CD4-positive, alpha-beta T cell treated with Interleukin-1 beta for 1 hour (primary cell): ENCODE results near the gene MEGF11.
"Not testable (repeated sequence)": the region's sequence is repeated elsewhere in the genome, so short reads cannot be mapped to it uniquely, and the experiment has no call there.

Source experiments
- DNase-seq, 2 donors: peaks; one replicate each; pipeline ENCODE4 v3.0.0-alpha.2; 2020 to 2022

MEGF11 gene

GRCh38 chr15:66023311-66023972, 230.1 kb downstream of the MEGF11 start:
- no peak for DNase-seq

- no peak for DNase-seq
Measured at GRCh38 chr15:66022163-66022525, 231.4 kb downstream of the MEGF11 start.

GRCh38 chr15:66021496-66022162, 231.9 kb downstream of the MEGF11 start:
- no peak for DNase-seq

GRCh38 chr15:66019826-66020398, 233.6 kb downstream of the MEGF11 start:
- DNase-seq: no peak

GRCh38 chr15:66019368-66019767, 234.2 kb downstream of the MEGF11 start:
- DNase-seq: no peak

GRCh38 chr15:66018488-66018797, 235.1 kb downstream of the MEGF11 start:
- DNase-seq: no peak

- no peak for DNase-seq
Measured at GRCh38 chr15:66017792-66018487, 235.6 kb downstream of the MEGF11 start.

- no peak for DNase-seq
Measured at GRCh38 chr15:66017000-66017399, 236.6 kb downstream of the MEGF11 start.

- no peak for DNase-seq
Measured at GRCh38 chr15:66016199-66016598, 237.4 kb downstream of the MEGF11 start.

- DNase-seq: no peak
Measured at GRCh38 chr15:66014635-66015182, 238.8 kb downstream of the MEGF11 start.

- DNase-seq: no peak
Measured at GRCh38 chr15:66014022-66014421, 239.5 kb downstream of the MEGF11 start.

- no peak for DNase-seq
Measured at GRCh38 chr15:66008940-66009562, 244.5 kb downstream of the MEGF11 start.

GRCh38 chr15:66007663-66008262, 245.8 kb downstream of the MEGF11 start:
- DNase-seq: no peak

GRCh38 chr15:66006986-66007385, 246.6 kb downstream of the MEGF11 start:
- no peak for DNase-seq

GRCh38 chr15:66004618-66005262, 248.8 kb downstream of the MEGF11 start:
- no peak for DNase-seq

- DNase-seq: not testable (repeated sequence)
Measured at GRCh38 chr15:66003129-66003528, 250.4 kb downstream of the MEGF11 start.

- no peak for DNase-seq
Measured at GRCh38 chr15:66001717-66002426, 251.7 kb downstream of the MEGF11 start.

- no peak for DNase-seq
Measured at GRCh38 chr15:66001042-66001441, 252.5 kb downstream of the MEGF11 start.

- DNase-seq: no peak
Measured at GRCh38 chr15:65998486-65998885, 255.1 kb downstream of the MEGF11 start.

GRCh38 chr15:65996901-65997300, 256.6 kb downstream of the MEGF11 start:
- no peak for DNase-seq

GRCh38 chr15:65994832-65995231, 258.7 kb downstream of the MEGF11 start:
- DNase-seq: no peak

GRCh38 chr15:65993762-65994161, 259.8 kb downstream of the MEGF11 start:
- no peak for DNase-seq
